ENCODE results near the gene NRXN3. TPM values are rescaled to one million over a fixed set of nuclear protein-coding genes. Genes with fewer than 3 reads are reported as not detected.

NRXN3 gene
- total and polyA plus RNA-seq, 2 experiments from 2014 or later = 5.7 to 7.1 TPM

DNA sequence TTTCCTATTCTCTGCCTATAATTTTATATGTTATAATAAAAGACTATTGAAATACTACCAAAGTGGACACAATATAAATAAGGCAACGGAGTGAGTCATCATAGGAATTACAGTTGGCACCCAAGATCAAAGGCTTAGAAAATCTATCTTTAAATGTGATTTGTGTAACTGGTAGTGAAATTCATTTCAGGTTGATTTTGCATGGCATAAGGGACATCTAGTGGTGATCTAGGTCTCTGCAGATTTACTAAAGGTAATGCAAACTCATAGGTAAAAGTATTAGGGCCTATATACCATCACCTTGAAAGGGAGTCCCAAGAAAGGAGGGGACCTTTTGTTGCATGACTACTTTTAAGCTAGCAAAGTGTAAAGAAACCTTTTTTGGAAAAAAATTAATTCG lies 527.2 kb downstream of the NRXN3 start:
- Histone ChIP-seq H3K9me2 (replicated peaks; ENCODE audit: insufficient read depth) (no peaks in the 10 kb centered on the region), H3K27ac (no peak overlapping the region), H3K36me3 (replicated peaks; ENCODE audit: insufficient read depth, low read depth) (no peaks in the 10 kb centered on the region), H4K20me1 (ENCODE audit: insufficient read depth, poor library complexity, severe bottlenecking) (no peaks in the 10 kb centered on the region), H3K4me1 (ENCODE audit: insufficient read depth) (no peaks in the 10 kb centered on the region), H3K79me2 (no peaks in the 10 kb centered on the region), H3K4me3 (no peak overlapping the region), H3K4me2 (no peak overlapping the region), H3K9me3 (ENCODE audit: low read depth) (no peaks in the 10 kb centered on the region), H3K27me3 (peaks cover 9% of the 10 kb centered on the region), H2AFZ (no peak overlapping the region)
- TF ChIP-seq, protein P1, sequence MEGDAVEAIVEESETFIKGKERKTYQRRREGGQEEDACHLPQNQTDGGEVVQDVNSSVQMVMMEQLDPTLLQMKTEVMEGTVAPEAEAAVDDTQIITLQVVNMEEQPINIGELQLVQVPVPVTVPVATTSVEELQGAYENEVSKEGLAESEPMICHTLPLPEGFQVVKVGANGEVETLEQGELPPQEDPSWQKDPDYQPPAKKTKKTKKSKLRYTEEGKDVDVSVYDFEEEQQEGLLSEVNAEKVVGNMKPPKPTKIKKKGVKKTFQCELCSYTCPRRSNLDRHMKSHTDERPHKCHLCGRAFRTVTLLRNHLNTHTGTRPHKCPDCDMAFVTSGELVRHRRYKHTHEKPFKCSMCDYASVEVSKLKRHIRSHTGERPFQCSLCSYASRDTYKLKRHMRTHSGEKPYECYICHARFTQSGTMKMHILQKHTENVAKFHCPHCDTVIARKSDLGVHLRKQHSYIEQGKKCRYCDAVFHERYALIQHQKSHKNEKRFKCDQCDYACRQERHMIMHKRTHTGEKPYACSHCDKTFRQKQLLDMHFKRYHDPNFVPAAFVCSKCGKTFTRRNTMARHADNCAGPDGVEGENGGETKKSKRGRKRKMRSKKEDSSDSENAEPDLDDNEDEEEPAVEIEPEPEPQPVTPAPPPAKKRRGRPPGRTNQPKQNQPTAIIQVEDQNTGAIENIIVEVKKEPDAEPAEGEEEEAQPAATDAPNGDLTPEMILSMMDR (IDR thresholded peaks at IDR 0.05; ENCODE audit: poor library complexity) = peak; percentile 61
- TF ChIP-seq EZH2phosphoT487 (IDR thresholded peaks at IDR 0.05; ENCODE audit: low read depth, severe bottlenecking, unreplicated experiment) = no peak
- WGBS (ENCODE audit: low lambda C conversion rate, missing lambda C conversion rate) = 6% methylated on average over 2 of the region's 2 CpGs
- DNase-seq (ENCODE audit: low spot score) = peak; percentile 20

DNA sequence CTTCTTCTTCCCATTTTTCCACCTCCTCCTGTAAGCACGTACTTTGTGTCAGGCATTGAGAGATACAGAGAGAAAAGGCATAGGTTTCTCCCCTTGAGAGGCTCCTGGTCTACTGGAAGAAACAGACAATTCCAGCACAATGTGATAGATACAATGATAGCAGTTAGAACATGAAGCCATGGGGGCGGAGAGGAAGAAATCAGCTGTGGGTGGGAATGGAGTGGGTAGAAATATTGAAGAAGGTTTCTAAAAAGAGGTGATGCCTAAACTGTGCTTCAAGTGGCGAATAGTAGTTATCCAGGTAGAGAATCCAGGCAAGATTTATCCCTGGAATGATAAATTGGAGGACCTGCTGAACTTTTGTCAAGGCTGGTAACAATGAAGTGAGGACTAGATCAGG lies 528.8 kb downstream of the NRXN3 start:
- no peak for DNase-seq (ENCODE audit: low spot score)
- H3K4me1 ChIP-seq (ENCODE audit: insufficient read depth) = no peaks in the 10 kb centered on the region
- no peak overlapping the region for H3K4me3 ChIP-seq
- H3K27ac ChIP-seq = no peak overlapping the region
- no peaks in the 10 kb centered on the region for H3K9me2 ChIP-seq (replicated peaks; ENCODE audit: insufficient read depth)
- H3K4me2 ChIP-seq = no peak overlapping the region
- H4K20me1 ChIP-seq (ENCODE audit: insufficient read depth, poor library complexity, severe bottlenecking) = no peaks in the 10 kb centered on the region
- no peaks in the 10 kb centered on the region for H3K9me3 ChIP-seq (ENCODE audit: low read depth)
- H3K36me3 ChIP-seq (replicated peaks; ENCODE audit: insufficient read depth, low read depth) = no peaks in the 10 kb centered on the region
- no peaks in the 10 kb centered on the region for H3K79me2 ChIP-seq
- TF ChIP-seq, protein P1 (IDR thresholded peaks at IDR 0.05; ENCODE audit: poor library complexity) = no peak
- TF ChIP-seq EZH2 (IDR thresholded peaks at IDR 0.05; ENCODE audit: borderline replicate concordance) (no peak), EZH2phosphoT487 (IDR thresholded peaks at IDR 0.05; ENCODE audit: low read depth, severe bottlenecking, unreplicated experiment) (no peak)
- H2AFZ ChIP-seq = no peak overlapping the region
- whole genome bisulfite sequencing (ENCODE audit: low lambda C conversion rate, missing lambda C conversion rate) = 83% methylated on average over 3 of the region's 3 CpGs
- H3K27me3 ChIP-seq = peaks cover 9% of the 10 kb centered on the region

DNA sequence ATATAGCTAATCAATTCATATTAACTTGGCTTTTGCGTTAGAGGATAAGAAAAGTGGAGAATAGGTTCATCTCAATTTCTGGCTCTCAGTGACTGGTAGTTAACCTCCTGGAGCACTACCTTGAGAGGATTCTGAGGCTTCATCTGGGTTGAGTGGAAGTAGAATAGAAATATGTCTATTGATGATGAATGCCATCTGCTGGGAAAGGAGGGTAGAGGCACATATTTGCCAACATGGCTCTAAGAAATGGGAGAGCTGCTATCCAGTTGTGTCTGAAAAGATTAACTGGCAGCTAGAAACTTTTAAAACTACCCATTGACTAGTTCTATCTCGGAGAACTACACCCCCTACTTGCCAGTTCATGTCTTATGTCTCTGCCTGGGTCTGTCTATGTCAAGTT lies 530.1 kb downstream of the NRXN3 start:
- WGBS (ENCODE audit: low lambda C conversion rate, missing lambda C conversion rate) = 74% methylated on average over 2 of the region's 2 CpGs

More for the DNA sequence above, 530.1 kb downstream of the NRXN3 start:
- Histone ChIP-seq H3K27ac (no peak overlapping the region), H3K79me2 (no peaks in the 10 kb centered on the region), H4K20me1 (ENCODE audit: insufficient read depth, poor library complexity, severe bottlenecking) (no peaks in the 10 kb centered on the region), H3K4me3 (no peak overlapping the region), H3K4me2 (no peak overlapping the region), H2AFZ (no peak overlapping the region), H3K36me3 (replicated peaks; ENCODE audit: insufficient read depth, low read depth) (no peaks in the 10 kb centered on the region), H3K9me2 (replicated peaks; ENCODE audit: insufficient read depth) (no peaks in the 10 kb centered on the region), H3K9me3 (ENCODE audit: low read depth) (no peaks in the 10 kb centered on the region), H3K4me1 (ENCODE audit: insufficient read depth) (no peaks in the 10 kb centered on the region), H3K27me3 (peaks cover 6% of the 10 kb centered on the region)
- DNase-seq (ENCODE audit: low spot score) = no peak
- TF ChIP-seq EZH2phosphoT487 (IDR thresholded peaks at IDR 0.05; ENCODE audit: low read depth, severe bottlenecking, unreplicated experiment) = no peak
- TF ChIP-seq, protein P1 (IDR thresholded peaks at IDR 0.05; ENCODE audit: poor library complexity) = no peak
- no peak for TF ChIP-seq EZH2 (IDR thresholded peaks at IDR 0.05; ENCODE audit: borderline replicate concordance)
